Kidney (tissue), 14 donors: Measurements from ENCODE around the gene PTPRT. TPM values are rescaled to one million over a fixed set of nuclear protein-coding genes. Genes with fewer than 3 reads are reported as not detected.

ENCODE experiments used
- DNase-seq, 5 donors: peaks; one replicate each; pipeline ENCODE4 v3.0.0-alpha.2; 2013 to 2020
- FAIRE-seq: peaks from 2 replicates; lab custom pipeline; 2012; peaks lifted over from hg19 to GRCh38; lab: Jason Lieb, UNC
- H3K27ac ChIP-seq, 2 donors: one replicate each; pipeline ENCODE4 v1.7.0; 2013; ENCODE audit warnings: low read depth in 2 of 2, low read length in 2 of 2, inconsistent platforms in 1 of 2
- H3K27me3 ChIP-seq: one replicate; pipeline ENCODE4 v1.7.1; 2013; ENCODE audit warnings: low read length, inconsistent platforms; ENCODE audit not compliant: control insufficient read depth, insufficient read depth
- H3K36me3 ChIP-seq, 3 donors: one replicate each; pipeline versions ENCODE4 v1.7.0 to v1.7.1; 2013; ENCODE audit warnings: low read length in 3 of 3, control low read depth in 1 of 3, inconsistent platforms in 1 of 3; ENCODE audit not compliant: insufficient read depth in 3 of 3, control insufficient read depth in 2 of 3
- H3K4me1 ChIP-seq, 3 donors: one replicate each; pipeline versions ENCODE4 v1.7.0 to v1.7.1; 2013; ENCODE audit warnings: low read length in 3 of 3, inconsistent platforms in 1 of 3, low read depth in 1 of 3; ENCODE audit not compliant: control insufficient read depth in 2 of 3, insufficient read depth in 2 of 3
- H3K4me3 ChIP-seq, 3 donors: one replicate each; pipeline versions ENCODE4 v1.7.0 to v1.8.1; 2013; ENCODE audit warnings: low read length in 3 of 3, control low read depth in 1 of 3, inconsistent platforms in 1 of 3
- H3K9ac ChIP-seq, 3 donors: one replicate each; pipeline versions ENCODE4 v1.7.0 to v1.7.1; 2013; ENCODE audit warnings: low read length in 3 of 3, control low read depth in 1 of 3, inconsistent platforms in 1 of 3
- H3K9me3 ChIP-seq, 3 donors: one replicate each; pipeline versions ENCODE4 v1.7.0 to v1.7.1; 2013; ENCODE audit warnings: low read length in 3 of 3, control low read depth in 1 of 3, inconsistent platforms in 1 of 3; ENCODE audit not compliant: control insufficient read depth in 2 of 3, insufficient read depth in 1 of 3
- intact Hi-C: fragments of 100-400 bp; cut with DNase I; formaldehyde crosslinking; loops from one replicate; pipeline ENCODE4 v1.11.1; 2022
- polyA plus RNA-seq: library from polyadenylated mRNA; stranded (reverse); fragments of 350-450 nt; fragmentation: Illumina TruSeq; extraction: RNeasy Lipid Tissue Mini Kit (QIAGEN cat#74804); gene quantifications from one replicate; pipeline ENCODE4 v1.2.3, GENCODE V29; 2014; ENCODE audit warnings: low read depth, low replicate concordance; ENCODE audit not compliant: insufficient read depth
- total RNA-seq: library from RNA; stranded (reverse); fragmentation: NEBNext Ultra II Directional; extraction: Animal tissue kit (Norgen Biotek cat#: 25700); gene quantifications from one replicate; pipeline ENCODE4 v1.2.1, GENCODE V29; 2021
- TF ChIP-seq, protein P1 (sequence below): IDR thresholded peaks from 3 replicates; pipeline ENCODE4 v1.5.1; 2012; ENCODE audit warnings: mild to moderate bottlenecking, moderate library complexity, borderline replicate concordance; ENCODE audit not compliant: insufficient read depth; ENCODE audit errors: extremely low read depth
- donor health status: control.
- donor health status: control.
- donor health status: control.
- donor health status: control.
- donor health status: control.
- donor health status: DM: yes; HTN: yes; CAD: no.
- donor health status: Normal renal cell carcinoma (clear cell type).

The PTPRT gene
- total and polyA plus RNA-seq, 2 donors from 2014 or later: 0.60 TPM; not detected in 1

- Histone ChIP-seq H3K27ac (no peak overlapping the region), H3K9ac (no peak overlapping the region), H3K27me3 (no peaks in the 10 kb centered on the region), H3K4me3 (no peak overlapping the region), H3K36me3 (no peaks in the 10 kb centered on the region), H3K4me1 (no peaks in the 10 kb centered on the region), H3K9me3 (no peaks in the 10 kb centered on the region)
- FAIRE-seq (no peak), DNase-seq (peak; percentile 34 to 72 (median 38))
- intact Hi-C loops: no loop called here
- TF ChIP-seq, protein P1, sequence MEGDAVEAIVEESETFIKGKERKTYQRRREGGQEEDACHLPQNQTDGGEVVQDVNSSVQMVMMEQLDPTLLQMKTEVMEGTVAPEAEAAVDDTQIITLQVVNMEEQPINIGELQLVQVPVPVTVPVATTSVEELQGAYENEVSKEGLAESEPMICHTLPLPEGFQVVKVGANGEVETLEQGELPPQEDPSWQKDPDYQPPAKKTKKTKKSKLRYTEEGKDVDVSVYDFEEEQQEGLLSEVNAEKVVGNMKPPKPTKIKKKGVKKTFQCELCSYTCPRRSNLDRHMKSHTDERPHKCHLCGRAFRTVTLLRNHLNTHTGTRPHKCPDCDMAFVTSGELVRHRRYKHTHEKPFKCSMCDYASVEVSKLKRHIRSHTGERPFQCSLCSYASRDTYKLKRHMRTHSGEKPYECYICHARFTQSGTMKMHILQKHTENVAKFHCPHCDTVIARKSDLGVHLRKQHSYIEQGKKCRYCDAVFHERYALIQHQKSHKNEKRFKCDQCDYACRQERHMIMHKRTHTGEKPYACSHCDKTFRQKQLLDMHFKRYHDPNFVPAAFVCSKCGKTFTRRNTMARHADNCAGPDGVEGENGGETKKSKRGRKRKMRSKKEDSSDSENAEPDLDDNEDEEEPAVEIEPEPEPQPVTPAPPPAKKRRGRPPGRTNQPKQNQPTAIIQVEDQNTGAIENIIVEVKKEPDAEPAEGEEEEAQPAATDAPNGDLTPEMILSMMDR: peak; percentile 32
Observed at GRCh38 chr20:42204109-42204660, 985.5 kb downstream of the PTPRT start.

GRCh38 chr20:42197599-42197998 is 992.1 kb downstream of the PTPRT start:
- H3K4me1 ChIP-seq: no peaks in the 10 kb centered on the region
- H3K9me3 ChIP-seq: no peaks in the 10 kb centered on the region
- TF ChIP-seq, protein P1: no peak
- H3K4me3 ChIP-seq: no peak overlapping the region
- H3K27me3 ChIP-seq: no peaks in the 10 kb centered on the region
- no peak overlapping the region for H3K27ac ChIP-seq
- no peaks in the 10 kb centered on the region for H3K36me3 ChIP-seq
- DNase-seq: no peak
- intact Hi-C loops: no loop called here
- no peak for FAIRE-seq
- H3K9ac ChIP-seq: no peak overlapping the region

DNA sequence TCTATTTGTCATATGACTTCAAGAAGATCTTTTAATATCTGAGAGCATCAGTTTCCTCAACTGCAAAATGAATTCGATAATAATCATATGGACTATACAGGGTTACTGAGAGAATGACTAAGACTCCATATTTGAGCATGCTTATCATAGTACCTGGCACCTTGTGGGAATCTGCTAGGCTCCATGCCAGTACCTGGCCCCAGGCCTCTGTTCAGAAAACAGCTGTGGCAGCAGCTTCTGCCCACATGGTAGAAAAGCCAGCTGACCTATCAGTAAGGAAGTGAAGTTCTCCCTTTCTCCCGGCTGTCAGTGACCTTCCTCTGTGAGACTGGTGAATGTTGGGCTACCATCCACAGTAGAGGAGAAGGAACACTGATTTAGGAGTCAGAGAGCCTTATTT is 996.6 kb downstream of the PTPRT start:
- FAIRE-seq (no peak), DNase-seq (no peak)
- Histone ChIP-seq H3K4me1 (no peaks in the 10 kb centered on the region), H3K36me3 (no peaks in the 10 kb centered on the region), H3K4me3 (no peak overlapping the region), H3K9ac (no peak overlapping the region), H3K27ac (no peak overlapping the region), H3K27me3 (no peaks in the 10 kb centered on the region), H3K9me3 (no peaks in the 10 kb centered on the region)
- TF ChIP-seq, protein P1: no peak
- intact Hi-C loops: no loop called here

GRCh38 chr20:42192321-42192720 is 997.4 kb downstream of the PTPRT start:
- Histone ChIP-seq H3K27ac (no peak overlapping the region), H3K4me1 (no peaks in the 10 kb centered on the region), H3K36me3 (no peaks in the 10 kb centered on the region), H3K9ac (no peak overlapping the region), H3K9me3 (no peaks in the 10 kb centered on the region), H3K27me3 (no peaks in the 10 kb centered on the region), H3K4me3 (no peak overlapping the region)
- TF ChIP-seq, protein P1: no peak
- DNase-seq (no peak), FAIRE-seq (no peak)
- intact Hi-C loops: no loop called here
